ENCODE measurements around the gene C4A. TPM values are rescaled to one million over a fixed set of nuclear protein-coding genes. Genes with fewer than 3 reads are reported as not detected.

C4A gene
- total and polyA plus RNA-seq, 2 of the 8 experiments (the other 6 are each of a cell fraction or from before 2014, with no cell fraction given) = 0.62 to 2.4 TPM

DNA sequence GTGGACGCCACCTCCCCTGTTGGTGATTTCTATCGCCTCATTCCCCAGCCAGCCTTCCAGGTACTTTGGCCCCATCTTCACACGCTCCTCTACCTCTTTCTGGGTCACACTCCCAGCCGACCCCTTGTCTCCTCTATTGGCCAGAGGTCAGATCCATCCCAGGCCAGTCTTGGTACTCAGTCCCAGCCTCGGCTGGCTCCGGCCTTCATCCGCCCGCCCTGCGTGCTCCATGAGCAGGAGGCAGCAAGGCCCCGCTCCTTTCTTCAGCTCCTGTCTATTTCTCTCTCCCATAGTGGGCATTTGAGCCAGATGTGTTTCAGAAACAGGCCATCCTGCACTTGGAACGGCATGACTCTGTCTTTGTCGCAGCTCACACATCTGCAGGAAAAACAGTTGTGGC, 20.2 kb upstream of the C4A start (continued):
- TF ChIP-seq CHD7 (IDR thresholded peaks at IDR 0.05; ENCODE audit: insufficient replicate concordance, low read length) (no peak), NRF1 (IDR thresholded peaks at IDR 0.05; ENCODE audit: low read depth, low read length) (no peak), CREB1 (IDR thresholded peaks at IDR 0.05) (no peak), SAP30 (IDR thresholded peaks at IDR 0.05; ENCODE audit: insufficient read depth, insufficient replicate concordance, low read length) (no peak), SP1 (IDR thresholded peaks at IDR 0.05; ENCODE audit: low read depth, low read length) (no peak), RNF2 (IDR thresholded peaks at IDR 0.05; ENCODE audit: borderline replicate concordance, low read depth, low read length, missing control alignments, poor library complexity, severe bottlenecking) (no peak), JUN (IDR thresholded peaks at IDR 0.05; ENCODE audit: low read depth, low read length) (no peak)
- TF ChIP-seq, protein P1, sequence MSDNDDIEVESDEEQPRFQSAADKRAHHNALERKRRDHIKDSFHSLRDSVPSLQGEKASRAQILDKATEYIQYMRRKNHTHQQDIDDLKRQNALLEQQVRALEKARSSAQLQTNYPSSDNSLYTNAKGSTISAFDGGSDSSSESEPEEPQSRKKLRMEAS (IDR thresholded peaks at IDR 0.05) = no peak

Measured in H1 (cell line).